Neutrophil (primary cell): ENCODE results near the gene ARID2.
A peak's percentile ranks its signal among the peaks of the same experiment; 100 is the strongest.

Experiments
- H3K27ac ChIP-seq: fragments of 200-600 bp; sonication (generic); 2 replicates; pipeline ENCODE4 v1.5.1; 2016; ENCODE audit warnings: mild to moderate bottlenecking, moderate library complexity
- H3K27me3 ChIP-seq: fragments of 200-600 bp; sonication (generic); 2 replicates; pipeline ENCODE4 v1.6.0; 2016; ENCODE audit warnings: mild to moderate bottlenecking
- H3K36me3 ChIP-seq: fragments of 200-600 bp; sonication (generic); 2 replicates; pipeline ENCODE4 v1.5.1; 2017
- H3K4me1 ChIP-seq, 2 experiments: fragments of 200-600 bp in 1 of 2; sonication (generic) in 1 of 2; 1 replicate in 1 of 2; 2 replicates in 1 of 2; pipeline versions ENCODE4 v1.5.1 to v1.6.1; 2013 to 2016; ENCODE audit warnings: low read depth in 1 of 2, low read length in 1 of 2, mild to moderate bottlenecking in 1 of 2, moderate library complexity in 1 of 2; ENCODE audit not compliant: control insufficient read depth in 1 of 2, insufficient read depth in 1 of 2
- H3K4me3 ChIP-seq, 2 experiments: fragments of 200-600 bp in 1 of 2; sonication (generic) in 1 of 2; 1 replicate in 1 of 2; 2 replicates in 1 of 2; pipeline ENCODE4 v1.5.1; 2013 to 2016; ENCODE audit warnings: low read depth in 1 of 2, low read length in 1 of 2, mild to moderate bottlenecking in 1 of 2, moderate library complexity in 1 of 2
- H3K9me3 ChIP-seq: fragments of 200-600 bp; sonication (generic); 2 replicates; pipeline ENCODE4 v1.5.1; 2016
- TF ChIP-seq, protein P1 (sequence below): fragments of 200-600 bp; sonication (generic); IDR thresholded peaks from 2 replicates; pipeline ENCODE4 v1.5.1; 2016; ENCODE audit warnings: antibody characterized with exemption

ARID2 gene

DNA sequence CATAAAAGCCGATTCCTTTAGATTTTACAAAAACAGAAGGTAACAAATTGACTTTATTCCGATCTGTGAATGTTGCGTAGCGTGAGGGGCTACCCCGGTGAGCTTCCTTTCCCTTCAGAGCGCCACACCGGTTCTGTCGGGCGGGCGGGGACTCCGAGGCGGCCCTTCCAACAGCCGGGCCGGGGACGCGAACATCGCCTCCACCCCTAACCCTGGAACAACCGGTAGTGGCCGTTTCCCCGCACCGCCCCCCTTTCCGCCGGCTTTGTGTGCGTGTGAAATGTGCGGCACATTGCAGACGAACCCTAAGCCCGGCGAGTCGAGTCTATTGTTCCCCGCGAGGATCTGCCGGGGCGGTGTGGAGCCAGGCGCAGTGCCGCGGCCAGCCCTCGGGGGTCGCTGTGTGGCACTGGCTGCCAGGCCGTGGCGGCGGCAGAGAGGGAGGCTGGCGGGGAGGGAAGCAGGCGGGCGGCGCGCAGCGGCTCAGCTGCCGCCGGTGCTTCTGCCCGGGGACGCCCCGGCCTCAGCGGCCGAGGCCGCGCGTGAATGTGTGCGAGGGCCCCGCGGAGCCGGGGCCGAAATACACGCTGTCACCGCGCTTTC is 775 bp upstream of the ARID2 start:
- Histone ChIP-seq H3K4me3 (peak overlapping the region; percentile 73 to 79), H3K36me3 (no peaks in the 10 kb centered on the region), H3K4me1 (peaks cover 64 to 71% of the 10 kb centered on the region in 2 experiments), H3K27me3 (no peaks in the 10 kb centered on the region), H3K9me3 (no peaks in the 10 kb centered on the region), H3K27ac (peak overlapping the region; percentile 96)
- TF ChIP-seq, protein P1, sequence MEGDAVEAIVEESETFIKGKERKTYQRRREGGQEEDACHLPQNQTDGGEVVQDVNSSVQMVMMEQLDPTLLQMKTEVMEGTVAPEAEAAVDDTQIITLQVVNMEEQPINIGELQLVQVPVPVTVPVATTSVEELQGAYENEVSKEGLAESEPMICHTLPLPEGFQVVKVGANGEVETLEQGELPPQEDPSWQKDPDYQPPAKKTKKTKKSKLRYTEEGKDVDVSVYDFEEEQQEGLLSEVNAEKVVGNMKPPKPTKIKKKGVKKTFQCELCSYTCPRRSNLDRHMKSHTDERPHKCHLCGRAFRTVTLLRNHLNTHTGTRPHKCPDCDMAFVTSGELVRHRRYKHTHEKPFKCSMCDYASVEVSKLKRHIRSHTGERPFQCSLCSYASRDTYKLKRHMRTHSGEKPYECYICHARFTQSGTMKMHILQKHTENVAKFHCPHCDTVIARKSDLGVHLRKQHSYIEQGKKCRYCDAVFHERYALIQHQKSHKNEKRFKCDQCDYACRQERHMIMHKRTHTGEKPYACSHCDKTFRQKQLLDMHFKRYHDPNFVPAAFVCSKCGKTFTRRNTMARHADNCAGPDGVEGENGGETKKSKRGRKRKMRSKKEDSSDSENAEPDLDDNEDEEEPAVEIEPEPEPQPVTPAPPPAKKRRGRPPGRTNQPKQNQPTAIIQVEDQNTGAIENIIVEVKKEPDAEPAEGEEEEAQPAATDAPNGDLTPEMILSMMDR: peak; percentile 99

DNA sequence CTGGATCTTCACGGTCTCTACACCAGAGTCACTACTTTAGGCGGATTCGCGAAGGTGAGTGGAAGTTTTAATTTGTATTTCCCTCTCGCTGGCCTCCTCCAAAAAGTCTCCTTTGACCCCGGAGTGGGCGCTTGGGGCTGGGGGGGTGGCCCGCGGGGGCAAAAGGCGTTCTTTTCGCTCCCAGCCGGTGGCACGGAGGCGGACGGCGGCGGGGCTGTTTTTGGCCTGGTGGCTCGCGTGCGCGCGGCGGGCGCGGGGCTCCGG is 510 bp downstream of the ARID2 start:
- Histone ChIP-seq H3K27ac (peak overlapping the region; percentile 96), H3K4me1 (peaks cover 57 to 59% of the 10 kb centered on the region in 2 experiments), H3K36me3 (no peaks in the 10 kb centered on the region), H3K27me3 (no peaks in the 10 kb centered on the region), H3K9me3 (no peaks in the 10 kb centered on the region), H3K4me3 (peak overlapping the region; percentile 73 to 79)
- TF ChIP-seq, protein P1: no peak

DNA sequence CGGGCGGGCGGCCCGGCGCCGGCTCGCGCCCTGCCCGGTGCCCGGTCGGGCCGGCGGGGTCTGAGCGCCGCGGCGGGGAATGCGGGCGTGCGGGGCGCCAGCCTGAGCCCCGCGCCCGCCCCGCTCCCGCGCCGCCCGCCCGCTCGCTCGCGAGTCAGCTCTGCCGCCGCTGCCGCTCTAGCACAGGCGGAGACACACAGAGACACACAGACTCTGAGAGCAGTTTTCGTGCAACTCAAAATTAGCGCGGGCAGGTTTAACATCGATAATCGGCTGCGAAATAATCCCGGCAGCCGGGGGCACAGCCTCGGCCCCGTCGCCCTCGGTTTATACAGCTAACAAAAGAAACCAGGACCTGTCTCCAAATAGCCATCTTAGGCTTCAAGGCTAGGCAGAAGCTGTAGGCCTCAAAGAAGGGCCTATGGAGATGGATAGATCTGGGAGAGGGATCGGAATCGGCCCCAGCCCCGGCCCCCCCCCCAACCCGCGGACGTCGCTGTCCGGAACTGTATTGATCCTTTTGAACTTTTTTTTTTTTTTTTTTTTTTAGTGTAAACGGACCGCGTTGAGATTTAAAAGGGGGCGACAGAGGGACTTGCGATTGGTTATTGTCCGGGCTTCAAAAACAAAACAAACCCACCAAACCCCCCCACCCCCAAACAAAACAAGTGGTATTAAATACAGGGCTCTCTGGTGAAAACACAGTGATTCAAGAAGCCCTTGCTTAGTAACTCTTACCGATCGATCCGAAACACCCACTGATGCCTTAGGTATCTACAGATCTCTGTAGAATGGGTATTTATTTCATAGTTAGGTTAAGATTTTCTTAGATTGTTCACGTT is 1.1 kb downstream of the ARID2 start:
- H3K4me3 ChIP-seq: peak overlapping the region; percentile 73 to 79
- H3K36me3 ChIP-seq: no peaks in the 10 kb centered on the region
- H3K9me3 ChIP-seq: no peaks in the 10 kb centered on the region
- peaks cover 52 to 54% of the 10 kb centered on the region in 2 experiments for H3K4me1 ChIP-seq
- no peaks in the 10 kb centered on the region for H3K27me3 ChIP-seq
- peak overlapping the region; percentile 96 for H3K27ac ChIP-seq
- TF ChIP-seq, protein P1: no peak

DNA sequence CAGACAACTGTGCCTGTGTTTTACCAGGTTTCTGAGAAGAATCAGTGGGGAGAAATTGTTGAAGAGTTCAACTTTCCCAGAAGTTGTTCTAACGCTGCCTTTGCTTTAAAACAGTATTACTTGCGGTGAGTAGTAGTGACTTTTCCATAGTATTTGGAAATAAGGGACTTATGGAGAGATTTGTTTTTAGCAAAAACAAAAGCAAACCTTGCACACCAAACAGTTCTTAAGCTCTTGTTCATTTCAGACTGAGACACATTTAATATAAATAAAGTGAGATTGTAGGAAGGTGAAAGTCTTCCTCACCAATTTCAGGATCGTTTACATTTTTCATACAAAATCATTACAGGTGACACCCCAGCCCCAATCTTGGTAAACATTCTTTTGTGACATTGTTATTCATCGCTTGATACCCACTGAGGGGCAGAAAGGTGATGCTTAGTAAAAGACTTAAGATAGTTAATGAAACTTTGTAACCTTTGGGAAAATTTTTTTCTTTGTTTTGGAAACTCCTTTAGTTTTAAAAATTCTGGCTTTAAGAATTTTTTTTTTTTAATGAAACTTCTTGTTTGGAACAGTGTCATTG is 1.8 kb downstream of the ARID2 start:
- Histone ChIP-seq H3K4me1 (peaks cover 45 to 46% of the 10 kb centered on the region in 2 experiments), H3K27ac (peak overlapping the region; percentile 96), H3K27me3 (no peaks in the 10 kb centered on the region), H3K4me3 (peak overlapping the region; percentile 73 to 79), H3K36me3 (no peaks in the 10 kb centered on the region), H3K9me3 (no peaks in the 10 kb centered on the region)
- TF ChIP-seq, protein P1: no peak

- H3K9me3 ChIP-seq: no peaks in the 10 kb centered on the region
- H3K27me3 ChIP-seq: no peaks in the 10 kb centered on the region
- peaks cover 38 to 41% of the 10 kb centered on the region in 2 experiments for H3K4me1 ChIP-seq
- H3K27ac ChIP-seq: peak overlapping the region; percentile 96
- H3K36me3 ChIP-seq: no peaks in the 10 kb centered on the region
- peak overlapping the region in 1 of 2 experiments; percentile 79 for H3K4me3 ChIP-seq
- TF ChIP-seq, protein P1: no peak
These were observed 2.7 kb downstream of the ARID2 start for GRCh38 chr12:45732250-45732649.
